H1 (cell line): ENCODE results near the gene GALNT7. TPM values are rescaled to one million over a fixed set of nuclear protein-coding genes. Genes with fewer than 3 reads are reported as not detected.

Experiments used
- CTCF ChIA-PET: fragments of 300-600 bp; sonication (Branson Sonifier 250); formaldehyde crosslinking; loops from one replicate; lab custom pipeline; 2021; ENCODE audit not compliant: partially characterized antibody; lab: Charles Lee
- POLR2A ChIA-PET: fragments of 300-600 bp; sonication (Branson Sonifier 250); formaldehyde crosslinking; loops from one replicate; lab custom pipeline; 2021; ENCODE audit warnings: inconsistent platforms; ENCODE audit not compliant: partially characterized antibody; lab: Charles Lee
- DNase-seq, 2 experiments: peaks; one replicate each; pipeline versions ENCODE4 v3.0.0 to v3.0.0-alpha.2; 2010 to 2022; ENCODE audit warnings: low spot score in 2 of 2, low read depth in 1 of 2, mixed read lengths in 1 of 2
- FAIRE-seq: peaks from 2 replicates; lab custom pipeline; 2011; peaks lifted over from hg19 to GRCh38; lab: Jason Lieb, UNC
- H2AFZ ChIP-seq: 2 replicates; pipeline ENCODE4 v1.8.1; 2012; ENCODE audit warnings: low read length, inconsistent platforms
- H2AK5ac ChIP-seq: 2 replicates; pipeline ENCODE4 v1.6.1; 2013; ENCODE audit warnings: low read depth, low read length
- H2BK120ac ChIP-seq: replicated peaks from 2 replicates; pipeline ENCODE3; 2013; ENCODE audit warnings: low read depth, low read length, inconsistent platforms
- H2BK12ac ChIP-seq: 2 replicates; pipeline ENCODE4 v1.6.1; 2013; ENCODE audit warnings: low read depth, low read length
- H2BK15ac ChIP-seq: 2 replicates; pipeline ENCODE4 v1.6.1; 2013; ENCODE audit warnings: low read length
- H2BK20ac ChIP-seq: 2 replicates; pipeline ENCODE4 v1.6.1; 2013; ENCODE audit warnings: low read length
- H2BK5ac ChIP-seq: 2 replicates; pipeline ENCODE4 v1.6.1; 2013; ENCODE audit warnings: low read depth, low read length
- H3K14ac ChIP-seq: 2 replicates; pipeline ENCODE4 v1.6.1; 2013; ENCODE audit warnings: inconsistent platforms; ENCODE audit not compliant: insufficient read length
- H3K18ac ChIP-seq: 2 replicates; pipeline ENCODE4 v1.6.1; 2013; ENCODE audit warnings: low read length; ENCODE audit errors: extremely low read depth
- H3K23ac ChIP-seq: 2 replicates; pipeline ENCODE4 v1.6.1; 2013; ENCODE audit warnings: inconsistent platforms; ENCODE audit not compliant: insufficient read length
- H3K23me2 ChIP-seq: 2 replicates; pipeline ENCODE4 v1.6.1; 2013; ENCODE audit warnings: low read depth, low read length
- H3K27ac ChIP-seq: 2 replicates; pipeline ENCODE4 v1.6.1; 2011; ENCODE audit warnings: low read depth, low read length, inconsistent platforms
- H3K27me3 ChIP-seq, 4 experiments: replicated peaks in 1 of 4; 1 replicate in 1 of 4; 2 replicates in 3 of 4; pipeline versions ENCODE4 v1.6.1 to v1.8.1; 2011 to 2013; ENCODE audit warnings: low read length in 3 of 4, mild to moderate bottlenecking in 3 of 4, inconsistent platforms in 2 of 4, mixed read lengths in 2 of 4, moderate library complexity in 1 of 4; ENCODE audit not compliant: control insufficient read depth in 3 of 4, insufficient read depth in 3 of 4; ENCODE audit errors: extremely low read depth in 1 of 4
- H3K36me3 ChIP-seq, 4 experiments: 2 replicates each; pipeline versions ENCODE4 v1.6.1 to v1.8.1; 2011 to 2013; ENCODE audit warnings: mild to moderate bottlenecking in 4 of 4, low read length in 3 of 4, moderate library complexity in 2 of 4, control low read depth in 1 of 4, inconsistent platforms in 1 of 4; ENCODE audit not compliant: insufficient read depth in 4 of 4, control insufficient read depth in 2 of 4
- H3K4ac ChIP-seq: replicated peaks from 2 replicates; pipeline ENCODE3; 2013; ENCODE audit warnings: low read length, low read depth, mixed read lengths, inconsistent platforms; ENCODE audit not compliant: insufficient read length
- H3K4me1 ChIP-seq, 4 experiments: replicated peaks in 1 of 4; 1 replicate in 1 of 4; 2 replicates in 3 of 4; pipeline versions ENCODE4 v1.6.1 to v1.8.1; 2011 to 2013; ENCODE audit warnings: low read length in 3 of 4, inconsistent platforms in 2 of 4, mixed read lengths in 1 of 4; ENCODE audit not compliant: insufficient read depth in 4 of 4, control insufficient read depth in 3 of 4
- H3K4me2 ChIP-seq, 2 experiments: 2 replicates each; pipeline versions ENCODE4 v1.6.1 to v1.8.1; 2011 to 2013; ENCODE audit warnings: low read depth in 2 of 2, low read length in 2 of 2, control low read depth in 1 of 2, inconsistent platforms in 1 of 2, mild to moderate bottlenecking in 1 of 2; ENCODE audit not compliant: insufficient read depth in 1 of 2
- H3K4me3 ChIP-seq, 4 experiments: fragments of 200-600, 300-600 bp in 1 of 4; sonication (generic), shearing (Covaris generic), sonication (Bioruptor Twin) in 1 of 4; 2 replicates each; pipeline versions ENCODE4 v1.5.1 to v1.8.1; 2011 to 2016; ENCODE audit warnings: low read length in 4 of 4, low read depth in 3 of 4, control low read depth in 2 of 4, inconsistent platforms in 2 of 4, mild to moderate bottlenecking in 2 of 4, mixed read lengths in 1 of 4, moderate library complexity in 1 of 4; ENCODE audit not compliant: insufficient read depth in 2 of 4; ENCODE audit errors: extremely low read depth in 1 of 4
- H3K56ac ChIP-seq: replicated peaks from 2 replicates; pipeline ENCODE3; 2013; ENCODE audit warnings: low read depth, mild to moderate bottlenecking, mixed read lengths, low read length, inconsistent platforms; ENCODE audit not compliant: insufficient read length
- H3K79me1 ChIP-seq: 2 replicates; pipeline ENCODE4 v1.6.1; 2013; ENCODE audit warnings: low read depth, low read length, control low read depth
- H3K79me2 ChIP-seq, 2 experiments: 2 replicates each; pipeline versions ENCODE4 v1.6.1 to v1.8.1; 2012 to 2013; ENCODE audit warnings: low read length in 2 of 2, mild to moderate bottlenecking in 2 of 2, inconsistent platforms in 1 of 2; ENCODE audit not compliant: insufficient read depth in 2 of 2, control insufficient read depth in 1 of 2
- H3K9ac ChIP-seq, 4 experiments: replicated peaks in 1 of 4; 1 replicate in 1 of 4; 2 replicates in 3 of 4; pipeline versions ENCODE4 v1.6.1 to v1.8.1; 2011 to 2013; ENCODE audit warnings: low read depth in 3 of 4, low read length in 3 of 4, control low read depth in 2 of 4, mild to moderate bottlenecking in 2 of 4, moderate library complexity in 2 of 4, inconsistent platforms in 1 of 4; ENCODE audit errors: extremely low read depth in 1 of 4
- H3K9me3 ChIP-seq, 2 experiments: 2 replicates each; pipeline versions ENCODE4 v1.6.1 to v1.8.1; 2012 to 2013; ENCODE audit warnings: mild to moderate bottlenecking in 2 of 2, moderate library complexity in 2 of 2, control low read depth in 1 of 2, inconsistent platforms in 1 of 2, low read depth in 1 of 2, low read length in 1 of 2, mixed read lengths in 1 of 2; ENCODE audit not compliant: insufficient read depth in 2 of 2
- H4K20me1 ChIP-seq, 2 experiments: replicated peaks in 1 of 2; 2 replicates each; pipeline versions ENCODE3 to v1.8.1; 2011 to 2013; ENCODE audit warnings: inconsistent platforms in 2 of 2, low read length in 2 of 2, mild to moderate bottlenecking in 1 of 2; ENCODE audit not compliant: insufficient read depth in 2 of 2, control insufficient read depth in 1 of 2
- H4K5ac ChIP-seq: 2 replicates; pipeline ENCODE4 v1.6.1; 2013; ENCODE audit warnings: low read length, low read depth, mixed read lengths, inconsistent platforms; ENCODE audit not compliant: insufficient read length
- H4K8ac ChIP-seq: 2 replicates; pipeline ENCODE4 v1.8.0; 2013; ENCODE audit warnings: mild to moderate bottlenecking, moderate library complexity, low read length, inconsistent platforms; ENCODE audit not compliant: insufficient read depth; ENCODE audit errors: extremely low read depth
- H4K91ac ChIP-seq: replicated peaks from 2 replicates; pipeline ENCODE3; 2013; ENCODE audit warnings: low read length, mixed read lengths, inconsistent platforms; ENCODE audit not compliant: insufficient read length
- BACH1 ChIP-seq: IDR thresholded peaks from 2 replicates; pipeline ENCODE4 v1.6.1; 2012; ENCODE audit warnings: low read length, improper control_type of control experiment
- PHF8 ChIP-seq: fragments of 200-600 bp; sonication (generic); conservative IDR thresholded peaks from 2 replicates; pipeline ENCODE4 v1.7.1; 2012; ENCODE audit warnings: low read depth, mild to moderate bottlenecking, inconsistent platforms, low read length, moderate library complexity
- POLR2AphosphoS5 ChIP-seq: IDR thresholded peaks from 2 replicates; pipeline ENCODE4 v1.6.1; 2011; ENCODE audit warnings: low read depth, low read length
- TEAD4 ChIP-seq: IDR thresholded peaks from 2 replicates; pipeline ENCODE4 v1.6.1; 2012; ENCODE audit warnings: low read depth, low read length, inconsistent platforms, mixed read lengths
- whole genome bisulfite sequencing, 2 experiments: shearing (Covaris generic) in 1 of 2; methylation state at CpG; one replicate each; pipeline versions ENCODE4 v1.1.6 to v1.1.7; 2013 to 2015; ENCODE audit warnings: low lambda C conversion rate in 2 of 2, mixed read lengths in 2 of 2, inconsistent platforms in 1 of 2, low coverage in 1 of 2, missing lambda C conversion rate in 1 of 2; ENCODE audit not compliant: insufficient replicate concordance in 2 of 2, insufficient coverage in 1 of 2, insufficient read length in 1 of 2; ENCODE audit errors: extremely low coverage in 1 of 2, missing lambda C conversion rate in 1 of 2; 5-methylcytosine and 5-hydroxymethylcytosine counted together
- polyA plus RNA-seq, 7 experiments: library from polyadenylated mRNA; depleted of rRNA in 3 of 7; stranded (reverse) in 5 of 7; unstranded in 2 of 7; fragments of >200 nt in 5 of 7; fragments of 200-250 nt in 2 of 7; gene quantifications; 1 replicate in 5 of 7; 2 replicates in 1 of 7; 4 replicates in 1 of 7; pipeline versions ENCODE4 v1.2.1 to v1.2.3, GENCODE V29; 2011 to 2013; ENCODE audit warnings: missing spikeins in 2 of 7, mixed read lengths in 2 of 7
- total RNA-seq: library from RNA; stranded (reverse); fragmentation: NEBNext Ultra II Directional; extraction: Animal tissue kit (Norgen Biotek cat#: 25700); gene quantifications from 2 replicates; pipeline ENCODE4 v1.2.1, GENCODE V29; 2021

Gene GALNT7
- total and polyA plus RNA-seq, 2 of the 8 experiments (the other 6 are each of a cell fraction or from before 2014, with no cell fraction given): 22.4 to 85.5 TPM

GRCh38 chr4:173328236-173328901, 159.8 kb downstream of the GALNT7 start:
- no peak for DNase-seq
- H3K27ac ChIP-seq: no peak overlapping the region
- H3K27me3 ChIP-seq: no peaks in the 10 kb centered on the region
- no peak overlapping the region for H4K91ac ChIP-seq
- no peak overlapping the region for H3K23ac ChIP-seq
- H3K4me3 ChIP-seq: no peak overlapping the region
- peaks cover 0 to 17% of the 10 kb centered on the region in 2 experiments; a peak in 3 of 4 replicates for H3K79me2 ChIP-seq
- H3K79me1 ChIP-seq: no peaks in the 10 kb centered on the region
- H2BK12ac ChIP-seq: no peak overlapping the region
- no peaks in the 10 kb centered on the region for H3K9me3 ChIP-seq
- no peak overlapping the region for H3K4ac ChIP-seq
- no peak overlapping the region for H2BK15ac ChIP-seq
- H3K36me3 ChIP-seq: peaks cover 6 to 75% (median 27%) of the 10 kb centered on the region in 4 experiments
- no peak overlapping the region for H3K18ac ChIP-seq
- no peaks in the 10 kb centered on the region; the same call in 1 of the 2 replicates for H3K23me2 ChIP-seq
- no peak overlapping the region for H2BK120ac ChIP-seq
- H4K20me1 ChIP-seq: peaks cover 2 to 3% of the 10 kb centered on the region in 2 experiments
- H2BK20ac ChIP-seq: no peak overlapping the region
- POLR2A ChIA-PET: interaction anchor here (1.3 to 8.0 kb wide), 3 partner anchors 11 to 163 kb away, joined by 4 to 123 read pairs (median 11); partner anchors contain the start of gene SAP30
- CTCF ChIA-PET: interaction anchor here (0.8 to 1.3 kb wide), 7 partner anchors 9 to 315 kb away, joined by 3 to 4 read pairs (median 3); no protein-coding TSS in a partner anchor
- H4K5ac ChIP-seq: no peak overlapping the region
- no peak for FAIRE-seq
- no peak overlapping the region for H4K8ac ChIP-seq
- H3K9ac ChIP-seq: no peak overlapping the region
- H3K56ac ChIP-seq: no peak overlapping the region
- TF ChIP-seq POLR2AphosphoS5 (peak; percentile 22; the same call in 1 of the 2 replicates), BACH1 (no peak), TEAD4 (no peak), PHF8 (no peak)
- no peak overlapping the region for H2AK5ac ChIP-seq
- H3K4me2 ChIP-seq: no peak overlapping the region
- H3K4me1 ChIP-seq: peaks cover 0 to 3% (median 1%) of the 10 kb centered on the region in 4 experiments; a peak in 3 of 7 replicates
- 93% methylated on average over 5 of the region's 5 CpGs; no CpG with 5 or more reads in 1 of the 2 experiments for WGBS, 2 experiments
- H3K14ac ChIP-seq: no peak overlapping the region
- H2BK5ac ChIP-seq: no peak overlapping the region
- no peak overlapping the region for H2AFZ ChIP-seq
